ENCODE results near the gene PITPNC1.
"Not testable (repeated sequence)": the region's sequence is repeated elsewhere in the genome, so short reads cannot be mapped to it uniquely, and the experiment has no call there.

PITPNC1 gene

GRCh38 chr17:67403483-67403882 lies 26.4 kb downstream of the PITPNC1 start:
- no peak overlapping the region for H3K27ac Mint-ChIP-seq
- H3K4me1 Mint-ChIP-seq: peaks cover 17% of the 10 kb centered on the region
- no peaks in the 10 kb centered on the region for H3K27me3 Mint-ChIP-seq
- peaks cover 12% of the 10 kb centered on the region for H3K36me3 Mint-ChIP-seq
- ATAC-seq: no peak
- H3K4me3 Mint-ChIP-seq: no peak overlapping the region
- H3K9me3 Mint-ChIP-seq: peaks cover under 1% of the 10 kb centered on the region

- H3K9me3 Mint-ChIP-seq, H3K27ac Mint-ChIP-seq, ATAC-seq, H3K4me1 Mint-ChIP-seq, H3K27me3 Mint-ChIP-seq, H3K4me3 Mint-ChIP-seq: not testable (repeated sequence)
- H3K36me3 Mint-ChIP-seq: peaks cover 16% of the 10 kb centered on the region
Measured at GRCh38 chr17:67408455-67408830, 31.4 kb downstream of the PITPNC1 start.

GRCh38 chr17:67411397-67411796 lies 34.3 kb downstream of the PITPNC1 start:
- Mint-ChIP-seq H3K27ac (no peak overlapping the region), H3K4me1 (peaks cover 7% of the 10 kb centered on the region), H3K9me3 (peaks cover 4% of the 10 kb centered on the region), H3K27me3 (no peaks in the 10 kb centered on the region), H3K4me3 (no peak overlapping the region), H3K36me3 (peaks cover 15% of the 10 kb centered on the region)
- ATAC-seq: no peak

- Mint-ChIP-seq H3K9me3 (peaks cover 4% of the 10 kb centered on the region), H3K36me3 (peaks cover 15% of the 10 kb centered on the region), H3K27me3 (no peaks in the 10 kb centered on the region), H3K27ac (no peak overlapping the region), H3K4me1 (peaks cover 7% of the 10 kb centered on the region), H3K4me3 (no peak overlapping the region)
- no peak for ATAC-seq
Measured at GRCh38 chr17:67412032-67412431, 35.0 kb downstream of the PITPNC1 start.

GRCh38 chr17:67412941-67413340 lies 35.9 kb downstream of the PITPNC1 start:
- peaks cover 15% of the 10 kb centered on the region for H3K36me3 Mint-ChIP-seq
- no peak for ATAC-seq
- H3K4me1 Mint-ChIP-seq: peaks cover 7% of the 10 kb centered on the region
- no peaks in the 10 kb centered on the region for H3K27me3 Mint-ChIP-seq
- no peak overlapping the region for H3K4me3 Mint-ChIP-seq
- H3K27ac Mint-ChIP-seq: no peak overlapping the region
- H3K9me3 Mint-ChIP-seq: peaks cover 4% of the 10 kb centered on the region

- no peak overlapping the region for H3K27ac Mint-ChIP-seq
- peaks cover 14% of the 10 kb centered on the region for H3K36me3 Mint-ChIP-seq
- H3K4me3 Mint-ChIP-seq: no peak overlapping the region
- no peaks in the 10 kb centered on the region for H3K27me3 Mint-ChIP-seq
- ATAC-seq: no peak
- peaks cover 4% of the 10 kb centered on the region for H3K9me3 Mint-ChIP-seq
- peaks cover 5% of the 10 kb centered on the region for H3K4me1 Mint-ChIP-seq
Measured at GRCh38 chr17:67413388-67413787, 36.3 kb downstream of the PITPNC1 start.

GRCh38 chr17:67414130-67414529 lies 37.0 kb downstream of the PITPNC1 start:
- H3K36me3 Mint-ChIP-seq: peaks cover 9% of the 10 kb centered on the region
- no peak overlapping the region for H3K4me3 Mint-ChIP-seq
- H3K27me3 Mint-ChIP-seq: no peaks in the 10 kb centered on the region
- H3K4me1 Mint-ChIP-seq: no peaks in the 10 kb centered on the region
- H3K27ac Mint-ChIP-seq: no peak overlapping the region
- H3K9me3 Mint-ChIP-seq: no peaks in the 10 kb centered on the region
- no peak for ATAC-seq

DNA sequence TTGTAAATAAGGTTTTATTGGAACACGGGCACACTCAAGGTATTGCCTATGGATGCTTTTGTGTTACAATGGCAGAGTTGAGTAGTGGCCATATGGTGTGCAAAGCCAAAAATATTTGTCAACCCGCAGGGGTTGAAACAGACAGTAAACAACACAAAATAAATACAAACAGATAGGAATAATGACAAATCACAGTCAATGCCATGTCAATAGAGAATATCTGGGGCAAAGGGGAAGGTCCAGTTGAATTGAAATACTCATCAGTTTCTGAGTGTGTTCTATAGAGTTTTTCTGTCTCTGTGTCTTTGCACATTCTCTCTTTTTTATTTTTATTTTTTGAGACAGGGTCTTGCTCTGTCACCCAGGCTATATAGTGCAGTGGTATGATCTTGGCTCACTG lies 37.5 kb downstream of the PITPNC1 start:
- Mint-ChIP-seq H3K4me1 (no peaks in the 10 kb centered on the region), H3K9me3 (no peaks in the 10 kb centered on the region), H3K27ac (no peak overlapping the region)

GRCh38 chr17:67415291-67415690 lies 38.2 kb downstream of the PITPNC1 start:
- H3K9me3 Mint-ChIP-seq: no peaks in the 10 kb centered on the region
- H3K4me3 Mint-ChIP-seq: no peak overlapping the region
- H3K36me3 Mint-ChIP-seq: peaks cover 9% of the 10 kb centered on the region
- no peak for ATAC-seq
- no peaks in the 10 kb centered on the region for H3K27me3 Mint-ChIP-seq
- no peak overlapping the region for H3K27ac Mint-ChIP-seq
- peaks cover 3% of the 10 kb centered on the region for H3K4me1 Mint-ChIP-seq

More for the DNA sequence above, 37.5 kb downstream of the PITPNC1 start:
- Mint-ChIP-seq H3K36me3 (peaks cover 9% of the 10 kb centered on the region), H3K27me3 (no peaks in the 10 kb centered on the region), H3K4me3 (no peak overlapping the region)
- no peak for ATAC-seq

DNA sequence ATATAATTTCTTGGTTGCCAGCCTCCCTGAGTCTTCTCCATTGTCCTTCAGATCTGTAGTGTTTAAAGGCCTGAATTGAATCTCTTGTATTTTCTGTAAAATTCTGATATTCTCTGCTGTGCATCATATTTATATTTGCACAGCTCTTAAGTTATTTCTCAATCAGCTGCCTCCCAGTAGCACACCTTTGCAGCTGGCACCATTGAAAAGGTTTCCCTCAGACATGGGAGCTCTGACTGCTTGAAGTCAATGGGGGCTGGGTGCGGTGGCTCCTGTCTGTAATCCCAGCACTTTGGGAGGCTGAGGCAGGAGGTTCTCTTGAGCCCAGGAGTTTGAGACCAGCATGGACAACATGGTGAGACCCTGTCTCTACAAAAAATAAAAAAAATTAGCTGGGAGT lies 40.4 kb downstream of the PITPNC1 start:
- no peak overlapping the region for H3K4me3 Mint-ChIP-seq
- no peaks in the 10 kb centered on the region for H3K9me3 Mint-ChIP-seq
- H3K4me1 Mint-ChIP-seq: peaks cover 7% of the 10 kb centered on the region
- no peak overlapping the region for H3K27ac Mint-ChIP-seq
- H3K36me3 Mint-ChIP-seq: peaks cover 9% of the 10 kb centered on the region
- no peak for ATAC-seq
- H3K27me3 Mint-ChIP-seq: no peaks in the 10 kb centered on the region

GRCh38 chr17:67420994-67421393 lies 43.9 kb downstream of the PITPNC1 start:
- peaks cover 7% of the 10 kb centered on the region for H3K4me1 Mint-ChIP-seq
- no peak for ATAC-seq
- no peak overlapping the region for H3K4me3 Mint-ChIP-seq
- H3K27ac Mint-ChIP-seq: no peak overlapping the region
- H3K27me3 Mint-ChIP-seq: no peaks in the 10 kb centered on the region
- peaks cover 6% of the 10 kb centered on the region for H3K36me3 Mint-ChIP-seq
- no peaks in the 10 kb centered on the region for H3K9me3 Mint-ChIP-seq

DNA sequence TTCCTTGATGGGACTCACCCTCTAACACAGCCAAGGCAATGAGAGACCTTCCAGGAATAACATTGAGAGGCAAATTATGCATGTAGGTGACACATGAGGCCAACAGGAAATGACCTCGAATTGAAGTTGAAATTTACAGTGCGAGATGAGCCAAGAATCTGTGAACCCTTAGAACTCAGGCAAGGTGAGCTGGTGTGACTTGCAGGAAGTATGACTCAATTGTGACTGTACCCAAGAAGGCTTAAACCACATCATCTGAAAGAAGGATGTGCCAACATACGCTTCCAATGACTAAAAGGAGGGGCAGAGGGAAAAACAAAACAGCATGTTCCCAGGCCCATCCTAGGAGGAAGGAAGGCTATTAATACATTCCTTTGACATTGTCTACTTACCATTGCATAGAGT lies 44.8 kb downstream of the PITPNC1 start:
- Mint-ChIP-seq H3K36me3 (peaks cover 6% of the 10 kb centered on the region), H3K9me3 (no peaks in the 10 kb centered on the region), H3K4me1 (peaks cover 7% of the 10 kb centered on the region), H3K27ac (no peak overlapping the region), H3K27me3 (no peaks in the 10 kb centered on the region), H3K4me3 (no peak overlapping the region)
- no peak for ATAC-seq

GRCh38 chr17:67422296-67422695 lies 45.2 kb downstream of the PITPNC1 start:
- H3K4me3 Mint-ChIP-seq, H3K9me3 Mint-ChIP-seq, H3K27me3 Mint-ChIP-seq, ATAC-seq, H3K36me3 Mint-ChIP-seq, H3K4me1 Mint-ChIP-seq, H3K27ac Mint-ChIP-seq: not testable (repeated sequence)

- Mint-ChIP-seq H3K27ac (no peak overlapping the region), H3K9me3 (no peaks in the 10 kb centered on the region), H3K4me3 (no peak overlapping the region), H3K36me3 (peaks cover 6% of the 10 kb centered on the region), H3K27me3 (no peaks in the 10 kb centered on the region), H3K4me1 (peaks cover 7% of the 10 kb centered on the region)
- ATAC-seq: no peak
Measured at GRCh38 chr17:67422897-67423296, 45.8 kb downstream of the PITPNC1 start.

GRCh38 chr17:67425571-67426160 lies 48.6 kb downstream of the PITPNC1 start:
- no peaks in the 10 kb centered on the region for H3K27me3 Mint-ChIP-seq
- H3K27ac Mint-ChIP-seq: no peak overlapping the region
- no peaks in the 10 kb centered on the region for H3K9me3 Mint-ChIP-seq
- H3K4me1 Mint-ChIP-seq: peaks cover under 1% of the 10 kb centered on the region
- peaks cover 6% of the 10 kb centered on the region for H3K36me3 Mint-ChIP-seq
- H3K4me3 Mint-ChIP-seq: no peak overlapping the region
- ATAC-seq: no peak

GRCh38 chr17:67427424-67427823 lies 50.3 kb downstream of the PITPNC1 start:
- H3K9me3 Mint-ChIP-seq: no peaks in the 10 kb centered on the region
- H3K27me3 Mint-ChIP-seq: no peaks in the 10 kb centered on the region
- H3K4me1 Mint-ChIP-seq: peaks cover 11% of the 10 kb centered on the region
- no peak for ATAC-seq
- H3K27ac Mint-ChIP-seq: no peak overlapping the region
- peaks cover 11% of the 10 kb centered on the region for H3K36me3 Mint-ChIP-seq
- no peak overlapping the region for H3K4me3 Mint-ChIP-seq

- H3K9me3 Mint-ChIP-seq, H3K4me3 Mint-ChIP-seq, H3K27me3 Mint-ChIP-seq, ATAC-seq, H3K27ac Mint-ChIP-seq, H3K36me3 Mint-ChIP-seq: not testable (repeated sequence)
- H3K4me1 Mint-ChIP-seq: peaks cover 21% of the 10 kb centered on the region
Measured at GRCh38 chr17:67430515-67430914, 53.4 kb downstream of the PITPNC1 start.

Measured in stimulated activated memory B cell treated with anti-CD40 and anti-IgM and Interleukin-4, amounts not matched to agents 10 μg/mL and 1 μg/mL and 100 μg/mL, for 72 hours (primary cell).